HepG2 (cell line): ENCODE measurements around the gene RAC3. TPM values are rescaled to one million over a fixed set of nuclear protein-coding genes. Genes with fewer than 3 reads are reported as not detected.

Experiments used
- DMTF1 ChIP-seq: sonication (generic); formaldehyde crosslinking; IDR thresholded peaks from 2 replicates; pipeline ENCODE4 v1.4.0; 2020; ENCODE audit warnings: mild to moderate bottlenecking, missing genetic modification reagents
- MATR3 ChIP-seq: sonication (generic); formaldehyde crosslinking; IDR thresholded peaks from 2 replicates; pipeline ENCODE4 v1.4.0; 2020; ENCODE audit warnings: missing genetic modification reagents
- NR2F1 ChIP-seq, 2 experiments: fragments of 450-650 bp in 1 of 2; formaldehyde crosslinking in 1 of 2; IDR thresholded peaks; 2 replicates each; pipeline versions ENCODE4 v1.5.0 to v1.6.1; 2016 to 2020; ENCODE audit warnings: mild to moderate bottlenecking in 1 of 2, missing compliant biosample characterization in 1 of 2, missing genetic modification reagents in 1 of 2, moderate library complexity in 1 of 2
- RFXANK ChIP-seq: IDR thresholded peaks from 2 replicates; pipeline ENCODE4 v1.6.1; 2016
- SRY ChIP-seq: sonication (generic); formaldehyde crosslinking; IDR thresholded peaks from 2 replicates; pipeline ENCODE4 v1.8.0; 2022; ENCODE audit warnings: mild to moderate bottlenecking, missing genetic modification reagents
- TBX2 ChIP-seq: sonication (generic); formaldehyde crosslinking; IDR thresholded peaks from 2 replicates; pipeline ENCODE4 v1.5.0; 2020; ENCODE audit warnings: missing genetic modification reagents, mild to moderate bottlenecking, borderline replicate concordance
- TCF12 ChIP-seq, 2 experiments: fragments of 450-650 bp in 1 of 2; sonication (generic) in 1 of 2; formaldehyde crosslinking in 1 of 2; IDR thresholded peaks; 2 replicates each; pipeline versions ENCODE4 v1.6.1 to v1.8.0; 2017 to 2022; ENCODE audit warnings: antibody characterized with exemption in 1 of 2, mild to moderate bottlenecking in 1 of 2, missing genetic modification reagents in 1 of 2, moderate library complexity in 1 of 2
- THYN1 ChIP-seq: sonication (generic); formaldehyde crosslinking; IDR thresholded peaks from 2 replicates; pipeline ENCODE4 v1.8.1; 2023; ENCODE audit warnings: low read depth, mild to moderate bottlenecking, moderate library complexity, missing genetic modification reagents, borderline replicate concordance
- ZBTB4 ChIP-seq: sonication (generic); formaldehyde crosslinking; IDR thresholded peaks from 2 replicates; pipeline ENCODE4 v1.4.0; 2020; ENCODE audit warnings: missing genetic modification reagents, mild to moderate bottlenecking, borderline replicate concordance
- ZNF138 ChIP-seq: sonication (generic); formaldehyde crosslinking; IDR thresholded peaks from 2 replicates; pipeline ENCODE4 v1.5.0; 2020; ENCODE audit warnings: mild to moderate bottlenecking, low read depth, missing genetic modification reagents
- ZNF713 ChIP-seq: sonication (generic); formaldehyde crosslinking; IDR thresholded peaks from 2 replicates; pipeline ENCODE4 v1.4.0; 2020; ENCODE audit warnings: mild to moderate bottlenecking, missing genetic modification reagents
- ZNF747 ChIP-seq: sonication (generic); formaldehyde crosslinking; IDR thresholded peaks from 2 replicates; pipeline ENCODE4 v1.8.1; 2023; ENCODE audit warnings: missing genetic modification reagents, mild to moderate bottlenecking, borderline replicate concordance
- ZNF749 ChIP-seq: sonication (generic); formaldehyde crosslinking; IDR thresholded peaks from 2 replicates; pipeline ENCODE4 v1.8.0; 2022; ENCODE audit warnings: mild to moderate bottlenecking, missing genetic modification reagents, moderate library complexity, borderline replicate concordance
- ZNF761 ChIP-seq: sonication (generic); formaldehyde crosslinking; conservative IDR thresholded peaks from 2 replicates; pipeline ENCODE4 v1.4.0; 2020; ENCODE audit warnings: mild to moderate bottlenecking, missing genetic modification reagents
- ZNF788 ChIP-seq: sonication (generic); formaldehyde crosslinking; IDR thresholded peaks from 2 replicates; pipeline ENCODE4 v1.5.0; 2020; ENCODE audit warnings: mild to moderate bottlenecking, missing genetic modification reagents, borderline replicate concordance
- polyA plus RNA-seq, 8 experiments: library from polyadenylated mRNA; depleted of rRNA in 3 of 8; stranded (reverse) in 7 of 8; unstranded in 1 of 8; fragments of >200 nt; fragmentation: Illumina TruSeq in 4 of 8; extraction: Trizol in 4 of 8; gene quantifications; 2 replicates each; pipeline versions ENCODE4 v1.2.1 to v1.2.3, GENCODE V29; 2011 to 2016; ENCODE audit warnings: low read depth in 4 of 8, missing spikeins in 1 of 8, mixed read lengths in 1 of 8; ENCODE audit not compliant: insufficient read depth in 1 of 8
- total RNA-seq, 5 experiments: library from RNA; depleted of rRNA; stranded (reverse); fragments of >200 nt; fragmentation: Illumina TruSeq; extraction: Trizol; gene quantifications; 2 replicates each; pipeline ENCODE4 v1.2.3, GENCODE V29; 2016; ENCODE audit warnings: low read depth in 1 of 5
- TF ChIP-seq, protein P1 (sequence below), 2 experiments: sonication (generic) in 1 of 2; formaldehyde crosslinking in 1 of 2; IDR thresholded peaks; 2 replicates each; pipeline versions ENCODE4 v1.4.0 to v1.6.1; 2016 to 2020; ENCODE audit warnings: borderline replicate concordance in 1 of 2, low read depth in 1 of 2, mild to moderate bottlenecking in 1 of 2, missing genetic modification reagents in 1 of 2
- TF ChIP-seq, protein P2 (sequence below): sonication (generic); formaldehyde crosslinking; IDR thresholded peaks from 2 replicates; pipeline ENCODE4 v1.5.1; 2020; ENCODE audit warnings: mild to moderate bottlenecking, moderate library complexity, missing genetic modification reagents

RAC3 gene
- total and polyA plus RNA-seq, 2 of the 13 experiments (the other 11 are each of a cell fraction or from before 2014, with no cell fraction given), result 10.5 to 21.3 TPM

- TF ChIP-seq ZBTB4 (CRISPR knock-in tag), result 0 out of 2 replicates have a peak, but pooled peaks have one; percentile 13
- TF ChIP-seq ZNF788 (CRISPR knock-in tag), result no peak; the same call in 1 of the 2 replicates
- TF ChIP-seq ZNF749, result no peak
- TF ChIP-seq TCF12 (IDR thresholded peaks at IDR 0.05), result no peak
- TF ChIP-seq TCF12 (CRISPR knock-in tag; IDR thresholded peaks at IDR 0.05), result 0 out of 2 replicates have a peak, but pooled peaks have one; percentile 16
- TF ChIP-seq RFXANK (CRISPR knock-in tag), result no peak
- TF ChIP-seq, protein P1, sequence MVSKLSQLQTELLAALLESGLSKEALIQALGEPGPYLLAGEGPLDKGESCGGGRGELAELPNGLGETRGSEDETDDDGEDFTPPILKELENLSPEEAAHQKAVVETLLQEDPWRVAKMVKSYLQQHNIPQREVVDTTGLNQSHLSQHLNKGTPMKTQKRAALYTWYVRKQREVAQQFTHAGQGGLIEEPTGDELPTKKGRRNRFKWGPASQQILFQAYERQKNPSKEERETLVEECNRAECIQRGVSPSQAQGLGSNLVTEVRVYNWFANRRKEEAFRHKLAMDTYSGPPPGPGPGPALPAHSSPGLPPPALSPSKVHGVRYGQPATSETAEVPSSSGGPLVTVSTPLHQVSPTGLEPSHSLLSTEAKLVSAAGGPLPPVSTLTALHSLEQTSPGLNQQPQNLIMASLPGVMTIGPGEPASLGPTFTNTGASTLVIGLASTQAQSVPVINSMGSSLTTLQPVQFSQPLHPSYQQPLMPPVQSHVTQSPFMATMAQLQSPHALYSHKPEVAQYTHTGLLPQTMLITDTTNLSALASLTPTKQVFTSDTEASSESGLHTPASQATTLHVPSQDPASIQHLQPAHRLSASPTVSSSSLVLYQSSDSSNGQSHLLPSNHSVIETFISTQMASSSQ (IDR thresholded peaks at IDR 0.05; ENCODE audit: low read depth), result no peak
- TF ChIP-seq, protein P1 (CRISPR knock-in tag; IDR thresholded peaks at IDR 0.05; ENCODE audit: borderline replicate concordance), result no peak
- TF ChIP-seq ZNF747 (CRISPR knock-in tag), result no peak; the same call in 1 of the 2 replicates
- TF ChIP-seq NR2F1 (CRISPR knock-in tag; IDR thresholded peaks at IDR 0.05), result no peak
- TF ChIP-seq TBX2 (CRISPR knock-in tag), result no peak; the same call in 1 of the 2 replicates
- TF ChIP-seq THYN1 (CRISPR knock-in tag), result no peak
- TF ChIP-seq SRY, result no peak
- no peak for TF ChIP-seq MATR3 (CRISPR knock-in tag)
- no peak for TF ChIP-seq ZNF761 (CRISPR knock-in tag)
- no peak for TF ChIP-seq DMTF1 (CRISPR knock-in tag)
- TF ChIP-seq ZNF713, result no peak
- TF ChIP-seq, protein P2, sequence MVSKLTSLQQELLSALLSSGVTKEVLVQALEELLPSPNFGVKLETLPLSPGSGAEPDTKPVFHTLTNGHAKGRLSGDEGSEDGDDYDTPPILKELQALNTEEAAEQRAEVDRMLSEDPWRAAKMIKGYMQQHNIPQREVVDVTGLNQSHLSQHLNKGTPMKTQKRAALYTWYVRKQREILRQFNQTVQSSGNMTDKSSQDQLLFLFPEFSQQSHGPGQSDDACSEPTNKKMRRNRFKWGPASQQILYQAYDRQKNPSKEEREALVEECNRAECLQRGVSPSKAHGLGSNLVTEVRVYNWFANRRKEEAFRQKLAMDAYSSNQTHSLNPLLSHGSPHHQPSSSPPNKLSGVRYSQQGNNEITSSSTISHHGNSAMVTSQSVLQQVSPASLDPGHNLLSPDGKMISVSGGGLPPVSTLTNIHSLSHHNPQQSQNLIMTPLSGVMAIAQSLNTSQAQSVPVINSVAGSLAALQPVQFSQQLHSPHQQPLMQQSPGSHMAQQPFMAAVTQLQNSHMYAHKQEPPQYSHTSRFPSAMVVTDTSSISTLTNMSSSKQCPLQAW (CRISPR knock-in tag), result no peak
- TF ChIP-seq ZNF138 (CRISPR knock-in tag), result no peak
Measured at GRCh38 chr17:81996232-81996756, 35.2 kb upstream of the RAC3 start (continued).
